ENCODE results near the gene LPP. TPM values are rescaled to one million over a fixed set of nuclear protein-coding genes. Genes with fewer than 3 reads are reported as not detected.

LPP gene
- total and polyA plus RNA-seq, 2 of the 13 experiments (the other 11 are each of a cell fraction or from before 2014, with no cell fraction given): 19.2 to 29.9 TPM

- in situ Hi-C loops (cut with HindIII; ENCODE audit: extremely low pct_ligation_motif_present, low pct_unique_long_range_greater_than_20kb): no loop called here
- Histone ChIP-seq H3K79me2 (ENCODE audit: insufficient read depth, low read length) (no peaks in the 10 kb centered on the region), H3K27me3 (ENCODE audit: control insufficient read depth in 1 of 2, insufficient read depth in 2 of 2, low read length in 2 of 2) (no peaks in the 10 kb centered on the region), H3K36me3 (replicated peaks in 1 of 2; ENCODE audit: control insufficient read depth in 1 of 2, insufficient read depth in 2 of 2, low read length in 2 of 2) (no peaks in the 10 kb centered on the region), H2AFZ (ENCODE audit: low read length) (no peak overlapping the region), H3K4me1 (ENCODE audit: insufficient read depth, low read length) (peaks cover 6% of the 10 kb centered on the region; the same call in 1 of the 2 replicates), H3K4me2 (ENCODE audit: low read depth, low read length) (no peak overlapping the region), H3K9me3 (ENCODE audit: low read length) (no peaks in the 10 kb centered on the region), H3K9ac (ENCODE audit: insufficient read depth, low read depth, low read length) (no peak overlapping the region), H3K4me3 (replicated peaks in 1 of 3; ENCODE audit: insufficient read depth in 1 of 3, low read depth in 2 of 3, low read length in 3 of 3) (no peak overlapping the region), H3K27ac (ENCODE audit: extremely low read length, insufficient read depth, low read length) (no peak overlapping the region), H4K20me1 (ENCODE audit: insufficient read depth, low read length) (no peaks in the 10 kb centered on the region)
- intact Hi-C loops (cut with micrococcal nuclease; ENCODE audit: unreplicated experiment): no loop called here
- FAIRE-seq (no peak), DNase-seq (ENCODE audit: low spot score) (no peak), ATAC-seq (no peak)
- POLR2A ChIA-PET: no interaction called here
- CTCF ChIA-PET (ENCODE audit: low intra/inter-chr PET ratio, low total read pairs): no interaction called here
- 91% methylated on average over 2 of the region's 2 CpGs for WGBS (ENCODE audit: low lambda C conversion rate)
- BruUV-seq (replicated peaks): no TSS peak
- TF ChIP-seq TERF1 (CRISPR knock-in tag; IDR thresholded peaks at IDR 0.05) (no peak), FOSL2 (CRISPR knock-in tag; IDR thresholded peaks at IDR 0.05) (no peak), ZNF251 (CRISPR knock-in tag; IDR thresholded peaks at IDR 0.05) (no peak), ZBTB8A (CRISPR knock-in tag; IDR thresholded peaks at IDR 0.05; ENCODE audit: borderline replicate concordance, low read depth) (no peak), ZNF567 (CRISPR knock-in tag; IDR thresholded peaks at IDR 0.05; ENCODE audit: borderline replicate concordance) (no peak), ZNF761 (CRISPR knock-in tag; conservative IDR thresholded peaks at IDR 0.05) (no peak)
- TF ChIP-seq, protein P1, sequence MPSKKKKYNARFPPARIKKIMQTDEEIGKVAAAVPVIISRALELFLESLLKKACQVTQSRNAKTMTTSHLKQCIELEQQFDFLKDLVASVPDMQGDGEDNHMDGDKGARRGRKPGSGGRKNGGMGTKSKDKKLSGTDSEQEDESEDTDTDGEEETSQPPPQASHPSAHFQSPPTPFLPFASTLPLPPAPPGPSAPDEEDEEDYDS (CRISPR knock-in tag; IDR thresholded peaks at IDR 0.05): no peak
- TF ChIP-seq, protein P2, sequence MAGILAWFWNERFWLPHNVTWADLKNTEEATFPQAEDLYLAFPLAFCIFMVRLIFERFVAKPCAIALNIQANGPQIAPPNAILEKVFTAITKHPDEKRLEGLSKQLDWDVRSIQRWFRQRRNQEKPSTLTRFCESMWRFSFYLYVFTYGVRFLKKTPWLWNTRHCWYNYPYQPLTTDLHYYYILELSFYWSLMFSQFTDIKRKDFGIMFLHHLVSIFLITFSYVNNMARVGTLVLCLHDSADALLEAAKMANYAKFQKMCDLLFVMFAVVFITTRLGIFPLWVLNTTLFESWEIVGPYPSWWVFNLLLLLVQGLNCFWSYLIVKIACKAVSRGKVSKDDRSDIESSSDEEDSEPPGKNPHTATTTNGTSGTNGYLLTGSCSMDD (CRISPR knock-in tag; IDR thresholded peaks at IDR 0.05): no peak
Observed at GRCh38 chr3:188900421-188900951, 746.5 kb downstream of the LPP start.
